ENCODE results near the gene MED16.
"Not testable (repeated sequence)": the region's sequence is repeated elsewhere in the genome, so short reads cannot be mapped to it uniquely, and the experiment has no call there.

MED16 gene

GRCh38 chr19:827710-828321, 65.2 kb downstream of the MED16 start, which contains the start of gene AZU1:
Gene AZU1, plus strand, starts transcription at chr19:827837. Its CDS starts 10 bp downstream, at chr19:827847.
- no peak for DNase-seq (ENCODE audit: low spot score)

GRCh38 chr19:827314-827709, 65.7 kb downstream of the MED16 start:
- no peak for DNase-seq (ENCODE audit: low spot score)

DNA sequence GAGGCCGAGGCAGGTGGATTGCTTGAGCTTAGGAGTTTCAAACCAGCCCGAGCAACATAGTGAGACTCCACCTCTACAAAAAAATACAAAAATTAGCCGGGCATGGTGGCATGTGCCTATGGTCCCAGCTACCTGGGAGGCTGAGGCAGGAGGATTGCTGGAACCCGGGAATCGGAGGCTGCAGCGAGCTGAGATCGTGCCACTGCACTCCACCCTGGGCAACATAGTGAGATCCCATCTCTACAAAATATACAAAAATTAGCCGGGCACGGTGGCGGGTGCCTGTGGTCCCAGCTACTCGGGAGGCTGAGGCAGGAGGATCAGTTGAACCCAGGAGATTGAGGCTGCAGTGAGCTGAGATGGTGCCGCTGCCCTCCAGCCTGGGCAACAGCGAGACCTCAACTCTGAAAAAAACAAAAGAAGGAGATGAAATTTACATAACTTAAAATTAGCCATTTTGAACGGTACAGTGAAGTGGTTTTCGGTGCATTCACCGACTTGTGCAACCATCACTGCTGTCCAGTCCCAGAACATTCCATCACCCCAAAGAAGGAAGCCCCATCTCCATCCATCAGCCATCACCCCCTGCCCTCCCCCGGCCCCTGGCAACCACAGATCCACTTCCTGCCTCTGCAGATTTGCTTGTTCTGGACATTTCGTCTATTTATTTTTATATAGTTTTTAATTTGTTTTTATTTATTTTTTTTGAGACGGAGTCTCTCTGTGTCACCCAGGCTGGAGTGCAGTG, 66.9 kb downstream of the MED16 start:
- DNase-seq (ENCODE audit: low spot score) = no peak

GRCh38 chr19:824885-825284, 68.1 kb downstream of the MED16 start:
- no peak for DNase-seq (ENCODE audit: low spot score)

- DNase-seq (ENCODE audit: low spot score) = no peak
Observed at GRCh38 chr19:823565-824121, 69.3 kb downstream of the MED16 start.

DNA sequence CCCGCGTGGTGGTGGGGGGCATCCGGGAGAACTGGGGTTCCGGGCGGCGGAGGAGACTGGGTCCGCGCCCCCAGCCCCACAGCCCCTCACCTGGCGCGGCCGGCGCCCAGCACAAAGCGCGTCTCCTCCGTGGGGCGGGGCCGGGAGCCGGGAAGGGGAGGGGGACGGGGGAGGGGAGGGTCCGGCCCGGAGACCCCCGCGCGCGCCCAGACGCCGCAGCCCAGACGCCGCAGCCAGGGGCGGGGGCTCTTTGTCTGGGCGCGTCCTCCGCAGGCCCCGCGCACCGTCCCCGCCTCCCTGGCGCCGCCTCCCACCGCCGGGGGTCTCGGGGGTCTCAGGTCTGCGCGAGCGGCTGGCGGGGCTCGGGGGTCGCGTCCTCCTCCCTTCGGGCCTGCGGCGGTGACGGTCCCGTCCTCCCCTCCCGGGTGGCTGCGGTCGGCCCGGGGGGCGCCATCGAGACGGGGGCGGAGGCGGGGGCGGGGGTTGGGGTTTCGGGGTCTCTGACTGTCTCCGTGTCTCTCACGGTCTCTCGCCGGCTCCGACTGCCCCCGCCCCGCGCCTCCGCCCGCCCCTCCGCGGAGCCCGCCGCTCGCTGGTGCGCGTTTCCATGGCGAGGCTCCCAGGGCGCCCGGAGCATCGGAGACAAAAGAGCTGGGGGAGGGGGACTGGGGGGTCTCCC, 71.0 kb downstream of the MED16 start, which contains the start of gene PLPPR3:
Gene PLPPR3 (minus strand): TSS at position 131 of the 679 bp plus-strand sequence. CDS start 396 bp downstream, outside the sequence.
- DNase-seq (ENCODE audit: low spot score) = no peak

DNA sequence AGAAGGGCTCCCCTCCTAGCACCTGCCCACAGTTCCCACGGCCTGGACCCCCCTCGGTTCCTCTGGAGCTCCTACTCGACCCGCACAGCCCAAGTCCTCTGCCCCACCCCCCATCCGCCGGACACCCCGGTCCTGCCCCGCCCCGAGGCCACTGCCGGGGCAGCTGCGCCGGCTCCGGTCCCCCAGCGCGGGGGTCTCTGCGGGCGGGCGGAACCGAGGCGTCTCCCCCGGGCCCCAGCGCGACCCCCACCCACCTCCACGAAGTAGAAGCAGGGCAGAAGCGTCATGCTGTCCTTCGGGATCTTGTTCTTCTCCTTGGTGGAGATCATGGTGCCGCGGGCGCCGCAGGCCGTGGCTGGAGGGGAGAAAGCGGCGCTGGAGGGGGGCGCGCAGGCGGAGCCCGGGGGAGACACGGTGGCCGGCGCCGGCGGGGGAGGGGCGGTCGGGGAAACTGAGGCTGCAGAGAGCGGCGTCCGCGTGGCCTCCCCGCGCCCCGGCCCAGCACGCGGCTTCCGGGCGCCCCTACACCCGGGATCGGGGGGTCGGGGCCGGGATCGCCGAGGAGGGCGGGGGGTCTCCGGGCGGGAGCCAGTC, 71.7 kb downstream of the MED16 start:
- no peak for DNase-seq (ENCODE audit: low spot score)

DNA sequence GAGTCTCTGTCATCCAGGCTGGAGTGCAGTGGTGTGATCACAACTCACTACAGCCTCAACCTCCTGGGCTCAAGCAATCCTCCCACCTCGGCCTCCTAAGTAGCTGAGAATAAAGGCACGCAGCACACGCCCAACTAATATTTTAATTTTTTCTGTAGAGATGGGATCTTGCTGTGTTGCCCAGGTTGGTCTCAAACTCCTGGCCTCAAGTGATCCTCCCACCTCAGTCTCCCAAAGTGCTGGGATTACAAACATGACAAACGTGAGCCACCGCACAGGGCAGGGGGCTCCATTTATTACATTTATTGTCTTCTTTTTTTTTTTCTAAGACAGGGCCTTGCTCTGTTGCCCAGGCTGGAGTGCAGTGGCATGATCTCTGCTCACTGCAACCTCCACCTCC, 72.8 kb downstream of the MED16 start:
- not testable (repeated sequence) for DNase-seq (ENCODE audit: low spot score)
